ENCODE data around the gene ERGIC1. TPM values are rescaled to one million over a fixed set of nuclear protein-coding genes. Genes with fewer than 3 reads are reported as not detected.

The ERGIC1 gene
- polyA plus RNA-seq, 1 donor from 2014 or later = 59.1 TPM

DNA sequence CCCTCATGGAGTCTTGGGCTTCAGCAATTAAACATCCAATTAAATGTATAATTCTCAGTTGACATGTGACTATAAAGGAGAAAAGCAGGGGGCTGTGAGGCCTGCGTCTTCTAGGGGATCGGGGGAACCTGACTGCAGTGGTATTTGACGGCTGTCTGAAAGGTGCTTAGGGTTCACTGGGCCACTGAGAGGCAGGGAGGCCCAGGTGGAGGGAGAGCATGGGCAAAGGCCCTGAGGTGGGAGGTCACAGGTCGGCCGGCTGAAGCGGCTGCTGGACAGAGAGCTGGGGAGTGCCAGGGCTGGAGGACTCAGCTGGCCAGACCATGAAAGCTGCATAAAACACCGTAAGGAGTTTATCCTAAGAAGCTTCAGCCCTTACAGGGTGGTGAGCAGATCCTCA is 23.9 kb downstream of the ERGIC1 start:
- no peaks in the 10 kb centered on the region for H3K36me3 ChIP-seq (ENCODE audit: insufficient read depth, low read length)
- no peaks in the 10 kb centered on the region for H3F3A ChIP-seq (ENCODE audit: insufficient read depth, low read length, poor library complexity, severe bottlenecking)
- no peak overlapping the region for H3K4me2 ChIP-seq (ENCODE audit: low read length)
- H3K9me2 ChIP-seq (ENCODE audit: insufficient read depth, low read length) = no peaks in the 10 kb centered on the region
- H3K79me2 ChIP-seq (replicated peaks; ENCODE audit: insufficient read depth, low read length) = no peaks in the 10 kb centered on the region
- H4K20me1 ChIP-seq (ENCODE audit: insufficient read depth) = no peaks in the 10 kb centered on the region
- H3K27ac ChIP-seq (ENCODE audit: low read length) = no peak overlapping the region
- no peak overlapping the region for H2AFZ ChIP-seq (ENCODE audit: low read depth, low read length)
- H3K9ac ChIP-seq (ENCODE audit: low read length) = no peak overlapping the region
- H3K4me3 ChIP-seq (ENCODE audit: low read length) = no peak overlapping the region
- no peaks in the 10 kb centered on the region for H3K27me3 ChIP-seq (ENCODE audit: insufficient read depth, low read depth, low read length)
- TF ChIP-seq POLR2AphosphoS5 (IDR thresholded peaks at IDR 0.05) = no peak
- TF ChIP-seq RAD21 (conservative IDR thresholded peaks at IDR 0.05) = no peak
- TF ChIP-seq EZH2 (IDR thresholded peaks at IDR 0.05; ENCODE audit: borderline replicate concordance, insufficient read depth, low read length, poor library complexity, severe bottlenecking) = no peak
- TF ChIP-seq, protein P1, sequence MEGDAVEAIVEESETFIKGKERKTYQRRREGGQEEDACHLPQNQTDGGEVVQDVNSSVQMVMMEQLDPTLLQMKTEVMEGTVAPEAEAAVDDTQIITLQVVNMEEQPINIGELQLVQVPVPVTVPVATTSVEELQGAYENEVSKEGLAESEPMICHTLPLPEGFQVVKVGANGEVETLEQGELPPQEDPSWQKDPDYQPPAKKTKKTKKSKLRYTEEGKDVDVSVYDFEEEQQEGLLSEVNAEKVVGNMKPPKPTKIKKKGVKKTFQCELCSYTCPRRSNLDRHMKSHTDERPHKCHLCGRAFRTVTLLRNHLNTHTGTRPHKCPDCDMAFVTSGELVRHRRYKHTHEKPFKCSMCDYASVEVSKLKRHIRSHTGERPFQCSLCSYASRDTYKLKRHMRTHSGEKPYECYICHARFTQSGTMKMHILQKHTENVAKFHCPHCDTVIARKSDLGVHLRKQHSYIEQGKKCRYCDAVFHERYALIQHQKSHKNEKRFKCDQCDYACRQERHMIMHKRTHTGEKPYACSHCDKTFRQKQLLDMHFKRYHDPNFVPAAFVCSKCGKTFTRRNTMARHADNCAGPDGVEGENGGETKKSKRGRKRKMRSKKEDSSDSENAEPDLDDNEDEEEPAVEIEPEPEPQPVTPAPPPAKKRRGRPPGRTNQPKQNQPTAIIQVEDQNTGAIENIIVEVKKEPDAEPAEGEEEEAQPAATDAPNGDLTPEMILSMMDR (IDR thresholded peaks at IDR 0.05; ENCODE audit: poor library complexity, severe bottlenecking) = no peak
- no peak for TF ChIP-seq EP300 (conservative IDR thresholded peaks at IDR 0.05; ENCODE audit: poor library complexity, severe bottlenecking)
- no peak for TF ChIP-seq TAF1 (IDR thresholded peaks at IDR 0.05; ENCODE audit: low read depth)
- TF ChIP-seq MXI1 (conservative IDR thresholded peaks at IDR 0.05; ENCODE audit: poor library complexity, severe bottlenecking) = no peak
- TF ChIP-seq, protein P2, sequence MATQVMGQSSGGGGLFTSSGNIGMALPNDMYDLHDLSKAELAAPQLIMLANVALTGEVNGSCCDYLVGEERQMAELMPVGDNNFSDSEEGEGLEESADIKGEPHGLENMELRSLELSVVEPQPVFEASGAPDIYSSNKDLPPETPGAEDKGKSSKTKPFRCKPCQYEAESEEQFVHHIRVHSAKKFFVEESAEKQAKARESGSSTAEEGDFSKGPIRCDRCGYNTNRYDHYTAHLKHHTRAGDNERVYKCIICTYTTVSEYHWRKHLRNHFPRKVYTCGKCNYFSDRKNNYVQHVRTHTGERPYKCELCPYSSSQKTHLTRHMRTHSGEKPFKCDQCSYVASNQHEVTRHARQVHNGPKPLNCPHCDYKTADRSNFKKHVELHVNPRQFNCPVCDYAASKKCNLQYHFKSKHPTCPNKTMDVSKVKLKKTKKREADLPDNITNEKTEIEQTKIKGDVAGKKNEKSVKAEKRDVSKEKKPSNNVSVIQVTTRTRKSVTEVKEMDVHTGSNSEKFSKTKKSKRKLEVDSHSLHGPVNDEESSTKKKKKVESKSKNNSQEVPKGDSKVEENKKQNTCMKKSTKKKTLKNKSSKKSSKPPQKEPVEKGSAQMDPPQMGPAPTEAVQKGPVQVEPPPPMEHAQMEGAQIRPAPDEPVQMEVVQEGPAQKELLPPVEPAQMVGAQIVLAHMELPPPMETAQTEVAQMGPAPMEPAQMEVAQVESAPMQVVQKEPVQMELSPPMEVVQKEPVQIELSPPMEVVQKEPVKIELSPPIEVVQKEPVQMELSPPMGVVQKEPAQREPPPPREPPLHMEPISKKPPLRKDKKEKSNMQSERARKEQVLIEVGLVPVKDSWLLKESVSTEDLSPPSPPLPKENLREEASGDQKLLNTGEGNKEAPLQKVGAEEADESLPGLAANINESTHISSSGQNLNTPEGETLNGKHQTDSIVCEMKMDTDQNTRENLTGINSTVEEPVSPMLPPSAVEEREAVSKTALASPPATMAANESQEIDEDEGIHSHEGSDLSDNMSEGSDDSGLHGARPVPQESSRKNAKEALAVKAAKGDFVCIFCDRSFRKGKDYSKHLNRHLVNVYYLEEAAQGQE (IDR thresholded peaks at IDR 0.05; ENCODE audit: borderline replicate concordance) = no peak
- TF ChIP-seq SMC3 (conservative IDR thresholded peaks at IDR 0.05; ENCODE audit: poor library complexity) = no peak
- no peaks in the 10 kb centered on the region for H3K9me3 ChIP-seq (ENCODE audit: low read length)

DNA sequence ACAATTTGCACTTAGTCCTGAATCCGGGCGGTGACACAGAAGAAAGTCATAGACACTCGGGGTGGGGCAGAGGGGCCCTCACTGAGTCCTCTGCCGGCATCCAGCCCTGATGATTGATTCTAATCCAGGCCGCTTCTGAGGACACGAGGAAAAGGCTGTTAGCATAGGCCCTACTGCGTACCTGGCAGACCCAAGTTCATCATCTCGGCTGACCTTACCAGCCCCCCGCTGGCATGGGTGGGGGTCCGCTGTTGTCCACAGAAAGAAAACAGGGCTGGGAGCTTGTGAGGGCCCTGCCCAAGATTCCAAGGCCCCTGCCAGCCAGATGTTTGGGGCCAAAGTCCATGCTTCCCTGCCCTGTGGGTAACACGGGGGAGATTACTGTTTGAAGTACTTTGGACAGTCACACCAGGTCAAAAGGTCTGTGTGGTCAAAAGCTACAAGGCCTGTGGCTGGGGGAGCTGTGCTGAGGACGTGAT is 24.5 kb downstream of the ERGIC1 start:
- Histone ChIP-seq H3K27ac (ENCODE audit: low read length) (no peak overlapping the region), H3K9ac (ENCODE audit: low read length) (no peak overlapping the region), H2AFZ (ENCODE audit: low read depth, low read length) (no peak overlapping the region), H3K79me2 (replicated peaks; ENCODE audit: insufficient read depth, low read length) (no peaks in the 10 kb centered on the region), H3K4me2 (ENCODE audit: low read length) (no peak overlapping the region), H3K9me2 (ENCODE audit: insufficient read depth, low read length) (no peaks in the 10 kb centered on the region), H3K36me3 (ENCODE audit: insufficient read depth, low read length) (no peaks in the 10 kb centered on the region), H3K9me3 (ENCODE audit: low read length) (no peaks in the 10 kb centered on the region), H4K20me1 (ENCODE audit: insufficient read depth) (no peaks in the 10 kb centered on the region), H3K27me3 (ENCODE audit: insufficient read depth, low read depth, low read length) (no peaks in the 10 kb centered on the region), H3K4me3 (ENCODE audit: low read length) (no peak overlapping the region), H3F3A (ENCODE audit: insufficient read depth, low read length, poor library complexity, severe bottlenecking) (no peaks in the 10 kb centered on the region)
- TF ChIP-seq EP300 (conservative IDR thresholded peaks at IDR 0.05; ENCODE audit: poor library complexity, severe bottlenecking) = no peak
- no peak for TF ChIP-seq RAD21 (conservative IDR thresholded peaks at IDR 0.05)
- no peak for TF ChIP-seq POLR2AphosphoS5 (IDR thresholded peaks at IDR 0.05)
- no peak for TF ChIP-seq EZH2 (IDR thresholded peaks at IDR 0.05; ENCODE audit: borderline replicate concordance, insufficient read depth, low read length, poor library complexity, severe bottlenecking)
- TF ChIP-seq, protein P1 (IDR thresholded peaks at IDR 0.05; ENCODE audit: poor library complexity, severe bottlenecking) = no peak
- no peak for TF ChIP-seq TAF1 (IDR thresholded peaks at IDR 0.05; ENCODE audit: low read depth)
- no peak for TF ChIP-seq SMC3 (conservative IDR thresholded peaks at IDR 0.05; ENCODE audit: poor library complexity)
- no peak for TF ChIP-seq MXI1 (conservative IDR thresholded peaks at IDR 0.05; ENCODE audit: poor library complexity, severe bottlenecking)
- TF ChIP-seq, protein P2 (IDR thresholded peaks at IDR 0.05; ENCODE audit: borderline replicate concordance) = no peak
